ENCODE results near the gene SELENOM. TPM values are rescaled to one million over a fixed set of nuclear protein-coding genes. Genes with fewer than 3 reads are reported as not detected.

The SELENOM gene
- total and polyA plus RNA-seq, 2 donors (not counting 1 experiment from before 2014, with no cell fraction given): 23.6 to 43.3 TPM

- ChIA-PET CTCF (interaction anchor here (0.8 to 2.3 kb wide), 9 partner anchors 18 to 224 kb away, joined by 3 to 9 read pairs (median 3); partner anchors contain the start of gene SELENOM), POLR2A (interaction anchor here (0.6 kb wide), 1 partner anchor 72 kb away, joined by 4 read pairs; no protein-coding TSS in a partner anchor)
- Mint-ChIP-seq H3K4me1 (peaks cover 16% of the 10 kb centered on the region), H3K9me3 (ENCODE audit: insufficient read depth) (no peaks in the 10 kb centered on the region), H3K4me3 (peak overlapping the region; percentile 60), H3K27ac (peak overlapping the region; percentile 77), H3K27me3 (no peaks in the 10 kb centered on the region)
- ATAC-seq (ENCODE audit: low read depth): peak; percentile 35
- intact Hi-C loops (cut with micrococcal nuclease): loop anchor here (1.0 to 5.0 kb wide), 3 partner anchors 59 to 327 kb away; no protein-coding TSS in a partner anchor
- Histone ChIP-seq H2AFZ (ENCODE audit: insufficient read depth, low read depth, low read length, poor library complexity, severe bottlenecking) (peak overlapping the region; percentile 50), H3K4me1 (ENCODE audit: control insufficient read depth in 2 of 2, insufficient read depth in 2 of 2, low read length in 2 of 2) (peaks cover 14 to 39% of the 10 kb centered on the region in 2 donors), H3K4me3 (ENCODE audit: control extremely low read depth in 1 of 5, extremely low read depth in 1 of 5, insufficient read depth in 1 of 5, low read depth in 2 of 5, low read length in 4 of 5) (no peak overlapping the region), H3K9ac (ENCODE audit: low read length) (peak overlapping the region; percentile 9), H3K27ac (ENCODE audit: low read length in 2 of 2) (peak overlapping the region; percentile 29 to 36), H3K36me3 (replicated peaks in 1 of 2; ENCODE audit: control extremely low read depth in 1 of 2, control insufficient read depth in 1 of 2, extremely low read depth in 1 of 2, insufficient read depth in 2 of 2, low read length in 1 of 2) (no peaks in the 10 kb centered on the region), H3K27me3 (replicated peaks in 1 of 4; ENCODE audit: control extremely low read depth in 1 of 4, control insufficient read depth in 3 of 4, insufficient read depth in 4 of 4, low read length in 3 of 4) (no peaks in the 10 kb centered on the region), H3K9me3 (ENCODE audit: control extremely low read depth in 1 of 3, control insufficient read depth in 2 of 3, insufficient read depth in 1 of 3, low read length in 2 of 3) (no peaks in the 10 kb centered on the region), H4K20me1 (ENCODE audit: control insufficient read depth, insufficient read depth, low read length, poor library complexity, severe bottlenecking) (no peaks in the 10 kb centered on the region), H3K4me2 (replicated peaks; ENCODE audit: low read depth, low read length, poor library complexity, severe bottlenecking) (peak overlapping the region; percentile 51), H3K79me2 (ENCODE audit: control insufficient read depth, insufficient read depth, low read length) (peaks cover under 1% of the 10 kb centered on the region)
- peak; percentile 63 for DNase-seq
- 54% methylated on average over 6 of the region's 9 CpGs for WGBS (ENCODE audit: insufficient coverage)
- no peak for TF ChIP-seq EZH2 (IDR thresholded peaks at IDR 0.05; ENCODE audit: borderline replicate concordance, insufficient read depth, low read depth, low read length, poor library complexity, severe bottlenecking)
- TF ChIP-seq CTCF (IDR thresholded peaks at IDR 0.05): peak; percentile 67
Observed at GRCh38 chr22:31089160-31090100, 17.9 kb downstream of the SELENOM start.
